ENCODE data around the gene KCNJ12.
"Not testable (repeated sequence)": the region's sequence is repeated elsewhere in the genome, so short reads cannot be mapped to it uniquely, and the experiment has no call there.

Gene KCNJ12

GRCh38 chr17:21349358-21350050, 26.7 kb upstream of the KCNJ12 start:
- DNase-seq: not testable (repeated sequence)

- not testable (repeated sequence) for DNase-seq
These were observed 25.7 kb upstream of the KCNJ12 start for GRCh38 chr17:21350495-21350894.

GRCh38 chr17:21351366-21352065, 24.6 kb upstream of the KCNJ12 start:
- no peak for DNase-seq

GRCh38 chr17:21352221-21352980, 23.8 kb upstream of the KCNJ12 start:
- DNase-seq: no peak

GRCh38 chr17:21352981-21353265, 23.2 kb upstream of the KCNJ12 start:
- no peak for DNase-seq

GRCh38 chr17:21353326-21354010, 22.7 kb upstream of the KCNJ12 start:
- no peak for DNase-seq

GRCh38 chr17:21354796-21355385, 21.3 kb upstream of the KCNJ12 start:
- no peak for DNase-seq

- no peak for DNase-seq
These were observed 20.6 kb upstream of the KCNJ12 start for GRCh38 chr17:21355586-21355985.

GRCh38 chr17:21356537-21357127, 19.5 kb upstream of the KCNJ12 start:
- no peak for DNase-seq

GRCh38 chr17:21357281-21357680, 18.9 kb upstream of the KCNJ12 start:
- DNase-seq: no peak

- no peak for DNase-seq
These were observed 18.2 kb upstream of the KCNJ12 start for GRCh38 chr17:21357696-21358656.

- no peak for DNase-seq
These were observed 17.3 kb upstream of the KCNJ12 start for GRCh38 chr17:21358682-21359482.

GRCh38 chr17:21359483-21359840, 16.7 kb upstream of the KCNJ12 start:
- no peak for DNase-seq

GRCh38 chr17:21360048-21360447, 16.1 kb upstream of the KCNJ12 start:
- no peak for DNase-seq

- no peak for DNase-seq
These were observed 14.9 kb upstream of the KCNJ12 start for GRCh38 chr17:21361020-21361809.

- no peak for DNase-seq
These were observed 13.7 kb upstream of the KCNJ12 start for GRCh38 chr17:21362331-21362931.

GRCh38 chr17:21363776-21364642, 12.1 kb upstream of the KCNJ12 start:
- no peak for DNase-seq

GRCh38 chr17:21365016-21365415, 11.1 kb upstream of the KCNJ12 start:
- DNase-seq: no peak

All from activated T-cell treated with anti-CD3 and anti-CD28 coated beads for 4 hours (primary cell).